Stimulated activated CD4-positive, alpha-beta T cell treated with anti-CD3 and anti-CD28 coated beads, Interleukin-1b, Interleukin-23, amount 100 ng/mL, for 4 hours (primary cell): ENCODE measurements around the gene FN1.

Experiments used
- DNase-seq, 2 donors: peaks; one replicate each; pipeline ENCODE4 v3.0.0-alpha.2; 2020; ENCODE audit warnings: low read depth in 2 of 2

Gene FN1

GRCh38 chr2:215441560-215442400 lies 5.9 kb upstream of the FN1 start:
- no peak for DNase-seq

- no peak for DNase-seq
Observed at GRCh38 chr2:215439980-215440512, 4.2 kb upstream of the FN1 start.

GRCh38 chr2:215439404-215439803 lies 3.5 kb upstream of the FN1 start:
- DNase-seq: no peak

- DNase-seq: no peak
Observed at GRCh38 chr2:215437614-215438013, 1.7 kb upstream of the FN1 start.

GRCh38 chr2:215436705-215437565 lies 1.1 kb upstream of the FN1 start:
- DNase-seq: no peak

GRCh38 chr2:215435280-215435869 lies 493 bp downstream of the FN1 start:
- DNase-seq: peak in 1 of 2 donors; percentile 4

- DNase-seq: no peak
Observed at GRCh38 chr2:215434447-215435279, 1.2 kb downstream of the FN1 start.

- no peak for DNase-seq
Observed at GRCh38 chr2:215432759-215433594, 2.9 kb downstream of the FN1 start.

- no peak for DNase-seq
Observed at GRCh38 chr2:215431778-215432758, 3.8 kb downstream of the FN1 start.

GRCh38 chr2:215431290-215431689 lies 4.6 kb downstream of the FN1 start:
- DNase-seq: no peak

GRCh38 chr2:215430528-215431187 lies 5.2 kb downstream of the FN1 start:
- DNase-seq: no peak

GRCh38 chr2:215429424-215429823 lies 6.4 kb downstream of the FN1 start:
- no peak for DNase-seq

GRCh38 chr2:215428060-215428910 lies 7.6 kb downstream of the FN1 start:
- DNase-seq: no peak

GRCh38 chr2:215427585-215427984 lies 8.3 kb downstream of the FN1 start:
- DNase-seq: no peak

GRCh38 chr2:215425021-215425782 lies 10.7 kb downstream of the FN1 start:
- DNase-seq: no peak

- DNase-seq: no peak
Observed at GRCh38 chr2:215423928-215424540, 11.8 kb downstream of the FN1 start.
